Measurements from ENCODE around the gene PCSK2. TPM values are rescaled to one million over a fixed set of nuclear protein-coding genes. Genes with fewer than 3 reads are reported as not detected.
A peak's percentile ranks its signal among the peaks of the same experiment; 100 is the strongest.

The PCSK2 gene
- total and polyA plus RNA-seq, 2 of the 8 experiments (the other 6 are each of a cell fraction or from before 2014, with no cell fraction given), result 1.9 to 4.2 TPM

GRCh38 chr20:17504898-17505635, 278.2 kb downstream of the PCSK2 start:
- peak; percentile 77 for FAIRE-seq
- no peak for TF ChIP-seq POU5F1 (IDR thresholded peaks at IDR 0.05; ENCODE audit: low read depth, low read length)
- no peak for TF ChIP-seq MAFK (IDR thresholded peaks at IDR 0.05; ENCODE audit: low read depth, low read length)
- TF ChIP-seq E2F6 (IDR thresholded peaks at IDR 0.05), result peak; percentile 74
- no peak for TF ChIP-seq SP4 (IDR thresholded peaks at IDR 0.05; ENCODE audit: low read length)
- TF ChIP-seq, protein P1, sequence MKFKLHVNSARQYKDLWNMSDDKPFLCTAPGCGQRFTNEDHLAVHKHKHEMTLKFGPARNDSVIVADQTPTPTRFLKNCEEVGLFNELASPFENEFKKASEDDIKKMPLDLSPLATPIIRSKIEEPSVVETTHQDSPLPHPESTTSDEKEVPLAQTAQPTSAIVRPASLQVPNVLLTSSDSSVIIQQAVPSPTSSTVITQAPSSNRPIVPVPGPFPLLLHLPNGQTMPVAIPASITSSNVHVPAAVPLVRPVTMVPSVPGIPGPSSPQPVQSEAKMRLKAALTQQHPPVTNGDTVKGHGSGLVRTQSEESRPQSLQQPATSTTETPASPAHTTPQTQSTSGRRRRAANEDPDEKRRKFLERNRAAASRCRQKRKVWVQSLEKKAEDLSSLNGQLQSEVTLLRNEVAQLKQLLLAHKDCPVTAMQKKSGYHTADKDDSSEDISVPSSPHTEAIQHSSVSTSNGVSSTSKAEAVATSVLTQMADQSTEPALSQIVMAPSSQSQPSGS (IDR thresholded peaks at IDR 0.05; ENCODE audit: low read length), result no peak
- peak; percentile 87 for TF ChIP-seq SAP30 (IDR thresholded peaks at IDR 0.05; ENCODE audit: insufficient read depth, insufficient replicate concordance, low read length)
- no peak for TF ChIP-seq RXRA (IDR thresholded peaks at IDR 0.05; ENCODE audit: insufficient read depth, low read depth, low read length)
- TF ChIP-seq TAF7 (optimal IDR thresholded peaks at IDR 0.05; ENCODE audit: borderline replicate concordance, low read depth, low read length), result peak; percentile 64

More at GRCh38 chr20:17504898-17505635, 278.2 kb downstream of the PCSK2 start:
- Histone ChIP-seq H2BK5ac (ENCODE audit: low read depth, low read length) (0 out of 2 replicates have a peak overlapping the region, but pooled peaks have one; percentile 28), H3K14ac (ENCODE audit: insufficient read length) (no peak overlapping the region), H3K56ac (replicated peaks; ENCODE audit: insufficient read length, low read depth, low read length) (no peak overlapping the region), H2AFZ (ENCODE audit: low read length) (peak overlapping the region; percentile 60; the same call in 1 of the 2 replicates), H2BK20ac (ENCODE audit: low read length) (no peak overlapping the region), H2BK12ac (ENCODE audit: low read depth, low read length) (peak overlapping the region; percentile 71; the same call in 1 of the 2 replicates), H3K4me1 (replicated peaks in 1 of 4; ENCODE audit: control insufficient read depth in 3 of 4, insufficient read depth in 4 of 4, low read length in 3 of 4) (peaks cover 0 to 10% (median 3%) of the 10 kb centered on the region in 4 experiments; a peak in 4 of 7 replicates), H3K27ac (ENCODE audit: low read depth, low read length) (no peak overlapping the region), H3K23me2 (ENCODE audit: low read depth, low read length) (no peaks in the 10 kb centered on the region; the same call in 1 of the 2 replicates), H4K8ac (ENCODE audit: extremely low read depth, insufficient read depth, low read length) (peak overlapping the region; percentile 92; the same call in 1 of the 2 replicates), H3K18ac (ENCODE audit: extremely low read depth, low read length) (peak overlapping the region; percentile 52; the same call in 1 of the 2 replicates), H3K4me3 (ENCODE audit: extremely low read depth in 1 of 4, insufficient read depth in 2 of 4, low read depth in 3 of 4, low read length in 4 of 4) (peak overlapping the region; percentile 4 to 55 (median 44); a peak in 7 of 8 replicates), H2BK120ac (replicated peaks; ENCODE audit: low read depth, low read length) (no peak overlapping the region), H4K91ac (replicated peaks; ENCODE audit: insufficient read length, low read length) (peak overlapping the region; percentile 61), H3K9me3 (ENCODE audit: insufficient read depth in 2 of 2, low read depth in 1 of 2, low read length in 1 of 2) (no peaks in the 10 kb centered on the region), H3K36me3 (ENCODE audit: control insufficient read depth in 2 of 4, insufficient read depth in 4 of 4, low read length in 3 of 4) (no peaks in the 10 kb centered on the region), H3K4me2 (ENCODE audit: insufficient read depth in 1 of 2, low read depth in 2 of 2, low read length in 2 of 2) (peak overlapping the region; percentile 21 to 81), H3K4ac (replicated peaks; ENCODE audit: insufficient read length, low read depth, low read length) (no peak overlapping the region), H3K79me2 (ENCODE audit: control insufficient read depth in 1 of 2, insufficient read depth in 2 of 2, low read length in 2 of 2) (no peaks in the 10 kb centered on the region), H2AK5ac (ENCODE audit: low read depth, low read length) (no peak overlapping the region), H4K5ac (ENCODE audit: insufficient read length, low read depth, low read length) (no peak overlapping the region), H3K79me1 (ENCODE audit: low read depth, low read length) (no peaks in the 10 kb centered on the region), H3K23ac (ENCODE audit: insufficient read length) (no peak overlapping the region), H4K20me1 (replicated peaks in 1 of 2; ENCODE audit: control insufficient read depth in 1 of 2, insufficient read depth in 2 of 2, low read length in 2 of 2) (no peaks in the 10 kb centered on the region), H2BK15ac (ENCODE audit: low read length) (no peak overlapping the region), H3K27me3 (replicated peaks in 1 of 4; ENCODE audit: control insufficient read depth in 3 of 4, extremely low read depth in 1 of 4, insufficient read depth in 3 of 4, low read length in 3 of 4) (peaks cover 0 to 9% (median 1%) of the 10 kb centered on the region in 4 experiments; a peak in 3 of 7 replicates), H3K9ac (replicated peaks in 1 of 4; ENCODE audit: extremely low read depth in 1 of 4, low read depth in 3 of 4, low read length in 3 of 4) (no peak overlapping the region)
- CTCF ChIA-PET (ENCODE audit: partially characterized antibody), result interaction anchor here (0.6 to 7.5 kb wide), 52 partner anchors 8 to 703 kb away, joined by 3 to 114 read pairs (median 5); partner anchors contain the start of gene BFSP1
- WGBS, 2 experiments (ENCODE audit: extremely low coverage in 1 of 2, insufficient coverage in 1 of 2, insufficient read length in 1 of 2, insufficient replicate concordance in 2 of 2, low coverage in 1 of 2, low lambda C conversion rate in 2 of 2, missing lambda C conversion rate in 1 of 2), result 9% methylated on average over 30 of the region's 30 CpGs; no CpG with 5 or more reads in 1 of the 2 experiments
- peak in 1 of 2 experiments; percentile 81 for DNase-seq (ENCODE audit: low read depth in 1 of 2, low spot score in 2 of 2)
- POLR2A ChIA-PET (ENCODE audit: partially characterized antibody), result interaction anchor here (0.8 to 2.2 kb wide), 9 partner anchors 9 to 435 kb away, joined by 3 to 10 read pairs (median 5); partner anchors contain the start of genes BFSP1 and DSTN

Measured in H1 (cell line).